Panc1 (cell line): ENCODE measurements around the gene MOV10L1. TPM values are rescaled to one million over a fixed set of nuclear protein-coding genes. Genes with fewer than 3 reads are reported as not detected.

ENCODE experiments used
- ATAC-seq: fragments of 200-7000 bp; cut with Tn5 transposase; 2 replicates; pipeline ENCODE4 v1.9.1; 2020; ENCODE audit warnings: mild to moderate bottlenecking, moderate library complexity
- BruUV-seq: library from RNA; stranded (reverse); fragments of 400-500 nt; replicated peaks from 2 replicates; lab custom pipeline; 2021; lab: Mats Ljungman, UMichigan
- CTCF ChIA-PET: fragments of 300-600 bp; sonication (Branson Sonifier 250); formaldehyde crosslinking; loops from one replicate; lab custom pipeline; 2022; ENCODE audit warnings: antibody characterized with exemption; lab: Charles Lee
- POLR2A ChIA-PET: fragments of 300-600 bp; sonication (Branson Sonifier 250); formaldehyde crosslinking; loops from one replicate; lab custom pipeline; 2022; ENCODE audit warnings: antibody characterized with exemption; lab: Charles Lee
- DNase-seq: peaks from one replicate; pipeline ENCODE4 v3.0.0-alpha.2; 2010; ENCODE audit warnings: low read depth, low spot score
- H3K27ac ChIP-seq: 2 replicates; pipeline ENCODE4 v1.5.1; 2011; ENCODE audit warnings: mild to moderate bottlenecking, low read length, inconsistent platforms
- H3K27me3 ChIP-seq: fragments of 200-500 bp; sonication (Bioruptor generic); 2 replicates; pipeline ENCODE4 v1.6.0; 2014; ENCODE audit warnings: low read length, inconsistent platforms; ENCODE audit not compliant: control insufficient read depth, insufficient read depth
- H3K36me3 ChIP-seq: fragments of 200-500 bp; sonication (Bioruptor generic); 2 replicates; pipeline ENCODE4 v1.5.1; 2014; ENCODE audit warnings: inconsistent platforms, mild to moderate bottlenecking, low read length, moderate library complexity; ENCODE audit not compliant: control insufficient read depth, insufficient read depth
- H3K4me1 ChIP-seq: 2 replicates; pipeline ENCODE4 v1.5.1; 2011; ENCODE audit warnings: inconsistent platforms, mild to moderate bottlenecking, low read length, moderate library complexity; ENCODE audit not compliant: control insufficient read depth, insufficient read depth
- H3K4me3 ChIP-seq, 2 experiments: 2 replicates each; pipeline ENCODE4 v1.5.1; 2011 to 2012; ENCODE audit warnings: low read depth in 2 of 2, low read length in 2 of 2, mild to moderate bottlenecking in 2 of 2, inconsistent platforms in 1 of 2, moderate library complexity in 1 of 2
- H3K9me3 ChIP-seq: fragments of 200-500 bp; sonication (Bioruptor generic); 2 replicates; pipeline ENCODE4 v1.5.1; 2014; ENCODE audit warnings: low read depth, mild to moderate bottlenecking, inconsistent platforms, low read length, moderate library complexity; ENCODE audit not compliant: control insufficient read depth, insufficient read depth
- POLR2AphosphoS5 ChIP-seq: IDR thresholded peaks from 2 replicates; pipeline ENCODE4 v1.6.1; 2012; ENCODE audit warnings: mild to moderate bottlenecking, low read depth, low read length, moderate library complexity
- SIN3A ChIP-seq: IDR thresholded peaks from 2 replicates; pipeline ENCODE4 v1.6.1; 2012; ENCODE audit warnings: low read depth, mild to moderate bottlenecking, low read length, moderate library complexity, borderline replicate concordance; ENCODE audit not compliant: insufficient read depth
- TCF7L2 ChIP-seq: IDR thresholded peaks from 2 replicates; pipeline ENCODE4 v1.6.1; 2011; ENCODE audit warnings: mild to moderate bottlenecking, low read depth, low read length, inconsistent platforms
- in situ Hi-C: cut with HindIII; loops from 2 replicates; pipeline ENCODE4 v1.10.0; 2016; ENCODE audit warnings: low sequenced_read_pairs, low pct_unique_long_range_greater_than_20kb
- intact Hi-C: fragments of 100-400 bp; cut with micrococcal nuclease; formaldehyde crosslinking; loops from one replicate; pipeline ENCODE4 v1.10.0; 2022; ENCODE audit not compliant: unreplicated experiment
- total RNA-seq: library from RNA; stranded (reverse); gene quantifications from one replicate; pipeline ENCODE4 v1.2.1, GENCODE V29; 2021; ENCODE audit not compliant: unreplicated experiment
- TF ChIP-seq, protein P1 (sequence below): fragments of 450-650 bp; IDR thresholded peaks from 2 replicates; pipeline ENCODE4 v1.5.1; 2017; ENCODE audit warnings: mild to moderate bottlenecking
- TF ChIP-seq, protein P2 (sequence below), 2 experiments: IDR thresholded peaks; 2 replicates each; pipeline ENCODE4 v1.6.1; 2011 to 2012; ENCODE audit warnings: low read depth in 2 of 2, control low read depth in 1 of 2, low read length in 1 of 2, mild to moderate bottlenecking in 1 of 2, moderate library complexity in 1 of 2; ENCODE audit not compliant: insufficient read depth in 1 of 2

Gene MOV10L1
- total RNA-seq, 1 experiment from 2014 or later = 0.10 TPM

DNA sequence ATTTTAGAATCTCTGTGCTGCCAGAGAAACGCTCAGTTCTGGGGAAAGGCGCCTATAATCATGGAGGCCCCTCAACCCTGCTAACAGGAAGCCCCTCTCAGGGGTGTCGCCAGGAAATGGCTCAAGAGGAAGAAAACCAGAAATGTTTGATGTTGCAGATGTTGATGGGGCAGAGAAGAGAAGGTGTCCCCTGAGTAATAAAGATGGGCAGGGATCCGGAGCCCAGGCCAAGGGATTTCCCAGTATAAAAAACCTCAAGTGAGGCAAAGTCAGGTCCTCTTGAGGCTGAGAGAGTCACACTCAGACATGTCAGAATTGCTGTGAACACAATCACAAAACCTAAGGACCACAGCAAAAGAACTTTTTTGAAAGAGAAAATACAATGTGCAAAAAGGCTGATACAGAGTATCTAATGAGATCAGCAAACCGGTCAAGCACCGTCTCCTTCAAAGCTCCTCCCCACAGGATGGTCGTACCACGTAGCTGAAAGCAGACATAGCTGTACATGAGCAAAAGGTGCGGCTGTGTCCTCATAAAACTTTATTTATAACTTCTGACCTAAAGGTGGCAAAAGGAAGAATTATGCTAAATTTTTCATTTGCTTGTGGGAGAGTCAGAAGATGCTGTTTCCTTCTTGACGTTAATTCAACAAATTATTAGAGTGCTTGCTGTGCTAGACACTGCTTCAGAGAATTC, 12.2 kb downstream of the MOV10L1 start:
- no TSS peak for BruUV-seq
- no peak for DNase-seq
- ChIA-PET POLR2A (no interaction called here), CTCF (interaction anchor here (0.6 kb wide), 1 partner anchor 110 kb away, joined by 4 read pairs; no protein-coding TSS in a partner anchor)
- Histone ChIP-seq H3K9me3 (no peaks in the 10 kb centered on the region), H3K27me3 (no peaks in the 10 kb centered on the region), H3K4me3 (no peak overlapping the region), H3K4me1 (no peaks in the 10 kb centered on the region), H3K36me3 (no peaks in the 10 kb centered on the region), H3K27ac (no peak overlapping the region)
- in situ Hi-C loops (no loop called here), intact Hi-C loops (no loop called here)
- no peak for ATAC-seq
- no peak for TF ChIP-seq SIN3A
- TF ChIP-seq TCF7L2 = no peak
- no peak for TF ChIP-seq POLR2AphosphoS5
- TF ChIP-seq, protein P1, sequence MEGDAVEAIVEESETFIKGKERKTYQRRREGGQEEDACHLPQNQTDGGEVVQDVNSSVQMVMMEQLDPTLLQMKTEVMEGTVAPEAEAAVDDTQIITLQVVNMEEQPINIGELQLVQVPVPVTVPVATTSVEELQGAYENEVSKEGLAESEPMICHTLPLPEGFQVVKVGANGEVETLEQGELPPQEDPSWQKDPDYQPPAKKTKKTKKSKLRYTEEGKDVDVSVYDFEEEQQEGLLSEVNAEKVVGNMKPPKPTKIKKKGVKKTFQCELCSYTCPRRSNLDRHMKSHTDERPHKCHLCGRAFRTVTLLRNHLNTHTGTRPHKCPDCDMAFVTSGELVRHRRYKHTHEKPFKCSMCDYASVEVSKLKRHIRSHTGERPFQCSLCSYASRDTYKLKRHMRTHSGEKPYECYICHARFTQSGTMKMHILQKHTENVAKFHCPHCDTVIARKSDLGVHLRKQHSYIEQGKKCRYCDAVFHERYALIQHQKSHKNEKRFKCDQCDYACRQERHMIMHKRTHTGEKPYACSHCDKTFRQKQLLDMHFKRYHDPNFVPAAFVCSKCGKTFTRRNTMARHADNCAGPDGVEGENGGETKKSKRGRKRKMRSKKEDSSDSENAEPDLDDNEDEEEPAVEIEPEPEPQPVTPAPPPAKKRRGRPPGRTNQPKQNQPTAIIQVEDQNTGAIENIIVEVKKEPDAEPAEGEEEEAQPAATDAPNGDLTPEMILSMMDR = no peak
- TF ChIP-seq, protein P2, sequence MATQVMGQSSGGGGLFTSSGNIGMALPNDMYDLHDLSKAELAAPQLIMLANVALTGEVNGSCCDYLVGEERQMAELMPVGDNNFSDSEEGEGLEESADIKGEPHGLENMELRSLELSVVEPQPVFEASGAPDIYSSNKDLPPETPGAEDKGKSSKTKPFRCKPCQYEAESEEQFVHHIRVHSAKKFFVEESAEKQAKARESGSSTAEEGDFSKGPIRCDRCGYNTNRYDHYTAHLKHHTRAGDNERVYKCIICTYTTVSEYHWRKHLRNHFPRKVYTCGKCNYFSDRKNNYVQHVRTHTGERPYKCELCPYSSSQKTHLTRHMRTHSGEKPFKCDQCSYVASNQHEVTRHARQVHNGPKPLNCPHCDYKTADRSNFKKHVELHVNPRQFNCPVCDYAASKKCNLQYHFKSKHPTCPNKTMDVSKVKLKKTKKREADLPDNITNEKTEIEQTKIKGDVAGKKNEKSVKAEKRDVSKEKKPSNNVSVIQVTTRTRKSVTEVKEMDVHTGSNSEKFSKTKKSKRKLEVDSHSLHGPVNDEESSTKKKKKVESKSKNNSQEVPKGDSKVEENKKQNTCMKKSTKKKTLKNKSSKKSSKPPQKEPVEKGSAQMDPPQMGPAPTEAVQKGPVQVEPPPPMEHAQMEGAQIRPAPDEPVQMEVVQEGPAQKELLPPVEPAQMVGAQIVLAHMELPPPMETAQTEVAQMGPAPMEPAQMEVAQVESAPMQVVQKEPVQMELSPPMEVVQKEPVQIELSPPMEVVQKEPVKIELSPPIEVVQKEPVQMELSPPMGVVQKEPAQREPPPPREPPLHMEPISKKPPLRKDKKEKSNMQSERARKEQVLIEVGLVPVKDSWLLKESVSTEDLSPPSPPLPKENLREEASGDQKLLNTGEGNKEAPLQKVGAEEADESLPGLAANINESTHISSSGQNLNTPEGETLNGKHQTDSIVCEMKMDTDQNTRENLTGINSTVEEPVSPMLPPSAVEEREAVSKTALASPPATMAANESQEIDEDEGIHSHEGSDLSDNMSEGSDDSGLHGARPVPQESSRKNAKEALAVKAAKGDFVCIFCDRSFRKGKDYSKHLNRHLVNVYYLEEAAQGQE (IDR thresholded peaks at IDR 0.05; ENCODE audit: insufficient read depth in 1 of 2, low read depth in 2 of 2, low read length in 1 of 2) = no peak

DNA sequence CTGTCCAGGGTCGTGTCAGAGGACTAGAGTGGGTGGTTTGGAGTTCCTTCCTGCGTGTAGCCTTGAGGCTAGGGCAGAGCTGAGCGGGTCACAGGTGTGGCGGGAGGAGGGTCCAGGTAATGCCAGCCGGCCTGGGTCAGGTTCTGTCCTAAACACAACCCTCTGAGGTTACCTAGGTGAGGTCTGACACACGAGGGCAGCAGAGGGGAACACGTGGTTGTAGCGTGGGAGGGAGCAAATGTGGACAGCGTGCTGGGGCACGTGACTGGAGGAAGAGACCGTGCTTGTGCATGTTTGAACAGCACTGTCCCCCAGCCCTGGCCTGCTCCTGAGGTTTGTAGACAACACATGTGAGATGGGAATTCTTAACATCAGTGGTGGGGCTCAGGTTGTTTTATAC, 13.1 kb downstream of the MOV10L1 start:
- in situ Hi-C loops (no loop called here), intact Hi-C loops (no loop called here)
- Histone ChIP-seq H3K4me3 (no peak overlapping the region), H3K4me1 (no peaks in the 10 kb centered on the region), H3K27ac (no peak overlapping the region), H3K9me3 (no peaks in the 10 kb centered on the region), H3K27me3 (no peaks in the 10 kb centered on the region), H3K36me3 (no peaks in the 10 kb centered on the region)
- TF ChIP-seq SIN3A (no peak), TCF7L2 (no peak), POLR2AphosphoS5 (no peak)
- TF ChIP-seq, protein P1 = no peak
- TF ChIP-seq, protein P2 (IDR thresholded peaks at IDR 0.05; ENCODE audit: insufficient read depth in 1 of 2, low read depth in 2 of 2, low read length in 1 of 2) = no peak
- DNase-seq (no peak), ATAC-seq (no peak; the same call in 1 of the 2 replicates)
- POLR2A ChIA-PET = no interaction called here
- CTCF ChIA-PET = no interaction called here
- no TSS peak for BruUV-seq
